ENCODE results near the gene EPHA4. TPM values are rescaled to one million over a fixed set of nuclear protein-coding genes. Genes with fewer than 3 reads are reported as not detected.
A peak's percentile ranks its signal among the peaks of the same experiment; 100 is the strongest.

EPHA4 gene
- total and polyA plus RNA-seq, 11 donors: 4.2 to 35.2 (median 19.5) TPM

GRCh38 chr2:221551864-221552263 is 20.2 kb downstream of the EPHA4 start:
- DNase-seq (no peak), ATAC-seq (no peak)
- no peaks in the 10 kb centered on the region for H3K27me3 ChIP-seq
- H3K36me3 ChIP-seq: no peaks in the 10 kb centered on the region
- intact Hi-C loops (cut with DNase I): no loop called here
- no peaks in the 10 kb centered on the region for H3K9me3 ChIP-seq
- H3K4me3 ChIP-seq: no peak overlapping the region
- 79 to 94% (median 82%) methylated on average over 1 of the region's 1 CpG for WGBS, 4 donors
- peaks cover 0 to 41% (median 18%) of the 10 kb centered on the region in 12 donors for H3K4me1 ChIP-seq
- peak overlapping the region in 1 of 12 donors; percentile 89 for H3K27ac ChIP-seq
- TF ChIP-seq POLR2A (IDR thresholded peaks at IDR 0.05) (no peak), CTCF (IDR thresholded peaks at IDR 0.05) (no peak)

GRCh38 chr2:221549143-221549542 is 23.0 kb downstream of the EPHA4 start:
- peaks cover 0 to 24% (median under 1%) of the 10 kb centered on the region in 12 donors for H3K4me1 ChIP-seq
- DNase-seq (no peak), ATAC-seq (no peak)
- no peak for TF ChIP-seq POLR2A (IDR thresholded peaks at IDR 0.05)
- TF ChIP-seq CTCF (IDR thresholded peaks at IDR 0.05): no peak
- no peaks in the 10 kb centered on the region for H3K9me3 ChIP-seq
- intact Hi-C loops (cut with DNase I): no loop called here
- H3K27me3 ChIP-seq: no peaks in the 10 kb centered on the region
- H3K27ac ChIP-seq: no peak overlapping the region
- H3K36me3 ChIP-seq: no peaks in the 10 kb centered on the region
- no peak overlapping the region for H3K4me3 ChIP-seq

- DNase-seq: no peak
- ATAC-seq: no peak
- Histone ChIP-seq H3K27me3 (no peaks in the 10 kb centered on the region), H3K36me3 (no peaks in the 10 kb centered on the region), H3K4me3 (no peak overlapping the region), H3K9me3 (no peaks in the 10 kb centered on the region), H3K27ac (no peak overlapping the region), H3K4me1 (peaks cover 0 to 15% (median 4%) of the 10 kb centered on the region in 12 donors)
- 80 to 90% (median 86%) methylated on average over 2 of the region's 2 CpGs for WGBS, 4 donors
- no peak for TF ChIP-seq CTCF (IDR thresholded peaks at IDR 0.05)
- TF ChIP-seq POLR2A (IDR thresholded peaks at IDR 0.05): no peak
- intact Hi-C loops (cut with DNase I): no loop called here
These were observed 25.4 kb downstream of the EPHA4 start for GRCh38 chr2:221546505-221547225.

- Histone ChIP-seq H3K4me3 (no peak overlapping the region), H3K27me3 (no peaks in the 10 kb centered on the region), H3K9me3 (no peaks in the 10 kb centered on the region), H3K27ac (no peak overlapping the region), H3K36me3 (no peaks in the 10 kb centered on the region), H3K4me1 (peaks cover 0 to 25% (median 4%) of the 10 kb centered on the region in 12 donors)
- ATAC-seq (no peak), DNase-seq (no peak)
- TF ChIP-seq POLR2A (IDR thresholded peaks at IDR 0.05) (no peak), CTCF (IDR thresholded peaks at IDR 0.05) (no peak)
- intact Hi-C loops (cut with DNase I): no loop called here
- WGBS, 4 donors: 87 to 96% (median 92%) methylated on average over 6 of the region's 6 CpGs
These were observed 30.9 kb downstream of the EPHA4 start for GRCh38 chr2:221541131-221541735.
